GM23338 (cell line): Measurements from ENCODE around the gene DOCK2. TPM values are rescaled to one million over a fixed set of nuclear protein-coding genes. Genes with fewer than 3 reads are reported as not detected.
A peak's percentile ranks its signal among the peaks of the same experiment; 100 is the strongest.

Source experiments
- ATAC-seq: fragments of 200-7000 bp; cut with Tn5 transposase; 3 replicates; pipeline ENCODE4 v1.9.1; 2020
- DNase-seq: peaks from one replicate; pipeline ENCODE4 v3.0.0-alpha.2; 2015; ENCODE audit warnings: low spot score
- H2AFZ ChIP-seq: fragments of 200-600 bp; sonication (generic); 2 replicates; pipeline ENCODE4 v1.8.0; 2016; ENCODE audit warnings: antibody characterized with exemption, mild to moderate bottlenecking, moderate library complexity
- H3F3A ChIP-seq: fragments of 200-600 bp; sonication (generic); replicated peaks from 2 replicates; pipeline ENCODE4 v1.8.0; 2017; ENCODE audit warnings: antibody characterized with exemption, mixed run types, low read depth
- H3K27ac ChIP-seq: fragments of 200-600 bp; sonication (generic); 2 replicates; pipeline ENCODE4 v1.6.1; 2016; ENCODE audit warnings: low read depth
- H3K27me3 ChIP-seq: fragments of 200-600 bp; sonication (generic); 2 replicates; pipeline ENCODE4 v1.8.0; 2016; ENCODE audit warnings: mild to moderate bottlenecking, mixed run types, moderate library complexity; ENCODE audit not compliant: insufficient read depth
- H3K36me3 ChIP-seq: fragments of 200-600 bp; sonication (generic); 2 replicates; pipeline ENCODE4 v1.8.0; 2016; ENCODE audit warnings: mild to moderate bottlenecking; ENCODE audit not compliant: insufficient read depth
- H3K4me1 ChIP-seq: fragments of 200-600 bp; sonication (generic); 2 replicates; pipeline ENCODE4 v1.8.0; 2016; ENCODE audit warnings: mild to moderate bottlenecking, moderate library complexity; ENCODE audit not compliant: insufficient read depth
- H3K4me2 ChIP-seq: fragments of 200-600 bp; sonication (generic); 2 replicates; pipeline ENCODE4 v1.7.1; 2017; ENCODE audit warnings: mixed run types
- H3K4me3 ChIP-seq: fragments of 200-600 bp; sonication (generic); 2 replicates; pipeline ENCODE4 v1.6.1; 2016; ENCODE audit warnings: mixed run types
- H3K79me2 ChIP-seq: fragments of 200-600 bp; sonication (generic); replicated peaks from 2 replicates; pipeline ENCODE4 v1.8.0; 2017; ENCODE audit warnings: mild to moderate bottlenecking; ENCODE audit not compliant: insufficient read depth
- H3K9me2 ChIP-seq: fragments of 200-600 bp; sonication (generic); 2 replicates; pipeline ENCODE4 v1.8.0; 2017; ENCODE audit not compliant: insufficient read depth
- H4K20me1 ChIP-seq: fragments of 200-600 bp; sonication (generic); replicated peaks from 2 replicates; pipeline ENCODE4 v1.8.0; 2017; ENCODE audit warnings: mild to moderate bottlenecking; ENCODE audit not compliant: insufficient read depth
- H3K27ac Mint-ChIP-seq: 2 replicates; pipeline ENCODE4 v1.8.0; 2020; ENCODE audit warnings: inconsistent platforms, mild to moderate bottlenecking, moderate library complexity, mixed read lengths
- H3K27me3 Mint-ChIP-seq: 3 replicates; pipeline ENCODE4 v1.8.0; 2022; ENCODE audit warnings: low read depth, mild to moderate bottlenecking, moderate library complexity, mixed read lengths, inconsistent platforms; ENCODE audit not compliant: insufficient read depth, poor library complexity
- H3K36me3 Mint-ChIP-seq: 3 replicates; pipeline ENCODE4 v1.8.0; 2021; ENCODE audit warnings: low read depth, mild to moderate bottlenecking, inconsistent platforms, moderate library complexity, mixed read lengths
- H3K4me1 Mint-ChIP-seq: 3 replicates; pipeline ENCODE4 v1.8.0; 2020; ENCODE audit warnings: mild to moderate bottlenecking, inconsistent platforms, mixed read lengths
- H3K4me3 Mint-ChIP-seq: 3 replicates; pipeline ENCODE4 v1.8.0; 2021; ENCODE audit warnings: moderate library complexity, mild to moderate bottlenecking, inconsistent platforms, mixed read lengths
- H3K9me3 Mint-ChIP-seq: 3 replicates; pipeline ENCODE4 v1.8.0; 2020; ENCODE audit warnings: moderate library complexity, mild to moderate bottlenecking, inconsistent platforms, mixed read lengths
- CREB1 ChIP-seq: fragments of 250-450 bp; sonication (Bioruptor Pico); IDR thresholded peaks from 2 replicates; pipeline ENCODE4 v1.5.0; 2020; ENCODE audit warnings: low read depth, mild to moderate bottlenecking, moderate library complexity
- CTCF ChIP-seq, 2 experiments: fragments of 200-600 bp in 1 of 2; sonication (generic) in 1 of 2; conservative IDR thresholded peaks; 2 replicates each; pipeline versions ENCODE4 v1.5.1 to v1.6.1; 2016 to 2017; ENCODE audit warnings: antibody characterized with exemption in 2 of 2, low read depth in 2 of 2, mild to moderate bottlenecking in 2 of 2, moderate library complexity in 1 of 2
- EZH2 ChIP-seq: fragments of 200-600 bp; sonication (generic); IDR thresholded peaks from one replicate; pipeline ENCODE4 v1.8.0; 2017; ENCODE audit warnings: antibody characterized with exemption, mild to moderate bottlenecking, low read depth; ENCODE audit not compliant: unreplicated experiment
- EZH2phosphoT487 ChIP-seq: fragments of 200-600 bp; sonication (generic); IDR thresholded peaks from one replicate; pipeline ENCODE4 v1.8.1; 2018; ENCODE audit warnings: antibody characterized with exemption; ENCODE audit not compliant: unreplicated experiment
- JUNB ChIP-seq: IDR thresholded peaks from one replicate; pipeline ENCODE4 v1.6.1; 2016; ENCODE audit warnings: antibody characterized with exemption; ENCODE audit not compliant: unreplicated experiment
- NANOG ChIP-seq: IDR thresholded peaks from 2 replicates; pipeline ENCODE4 v1.6.1; 2016; ENCODE audit warnings: antibody characterized with exemption, borderline replicate concordance
- POLR2AphosphoS5 ChIP-seq: IDR thresholded peaks from 2 replicates; pipeline ENCODE4 v1.6.1; 2016; ENCODE audit warnings: antibody characterized with exemption, low read depth
- STAT1 ChIP-seq: IDR thresholded peaks from one replicate; pipeline ENCODE4 v1.6.1; 2016; ENCODE audit warnings: antibody characterized with exemption; ENCODE audit not compliant: unreplicated experiment
- ZNF114 ChIP-seq: fragments of 250-450 bp; sonication (Bioruptor Pico); IDR thresholded peaks from 2 replicates; pipeline ENCODE4 v1.5.0; 2020; ENCODE audit warnings: mild to moderate bottlenecking, moderate library complexity
- ZNF331 ChIP-seq: fragments of 250-450 bp; sonication (Bioruptor Pico); IDR thresholded peaks from 2 replicates; pipeline ENCODE4 v1.5.0; 2020; ENCODE audit warnings: low read depth, mild to moderate bottlenecking, moderate library complexity
- polyA plus RNA-seq: library from polyadenylated mRNA; unstranded; fragments of >200 nt; fragmentation: Nextera tagmentation; extraction: Ambion mirVana; gene quantifications from 2 replicates; pipeline ENCODE4 v1.2.1, GENCODE V29; 2016
- total RNA-seq: library from RNA; depleted of rRNA; stranded (reverse); fragments of >200 nt; shearing (Covaris generic); gene quantifications from 2 replicates; pipeline ENCODE4 v1.2.3, GENCODE V29; 2014
- TF ChIP-seq, protein P1 (sequence below): IDR thresholded peaks from one replicate; pipeline ENCODE4 v1.6.1; 2018; ENCODE audit warnings: antibody characterized with exemption; ENCODE audit not compliant: unreplicated experiment
- TF ChIP-seq, protein P2 (sequence below): IDR thresholded peaks from 2 replicates; pipeline ENCODE4 v1.6.1; 2016; ENCODE audit warnings: antibody characterized with exemption
- TF ChIP-seq, protein P3 (sequence below): fragments of 250-450 bp; sonication (Bioruptor Pico); IDR thresholded peaks from 2 replicates; pipeline ENCODE4 v1.5.0; 2020; ENCODE audit warnings: mild to moderate bottlenecking, moderate library complexity

The DOCK2 gene
- total and polyA plus RNA-seq, 2 experiments from 2014 or later, result 3.7 to 9.4 TPM

DNA sequence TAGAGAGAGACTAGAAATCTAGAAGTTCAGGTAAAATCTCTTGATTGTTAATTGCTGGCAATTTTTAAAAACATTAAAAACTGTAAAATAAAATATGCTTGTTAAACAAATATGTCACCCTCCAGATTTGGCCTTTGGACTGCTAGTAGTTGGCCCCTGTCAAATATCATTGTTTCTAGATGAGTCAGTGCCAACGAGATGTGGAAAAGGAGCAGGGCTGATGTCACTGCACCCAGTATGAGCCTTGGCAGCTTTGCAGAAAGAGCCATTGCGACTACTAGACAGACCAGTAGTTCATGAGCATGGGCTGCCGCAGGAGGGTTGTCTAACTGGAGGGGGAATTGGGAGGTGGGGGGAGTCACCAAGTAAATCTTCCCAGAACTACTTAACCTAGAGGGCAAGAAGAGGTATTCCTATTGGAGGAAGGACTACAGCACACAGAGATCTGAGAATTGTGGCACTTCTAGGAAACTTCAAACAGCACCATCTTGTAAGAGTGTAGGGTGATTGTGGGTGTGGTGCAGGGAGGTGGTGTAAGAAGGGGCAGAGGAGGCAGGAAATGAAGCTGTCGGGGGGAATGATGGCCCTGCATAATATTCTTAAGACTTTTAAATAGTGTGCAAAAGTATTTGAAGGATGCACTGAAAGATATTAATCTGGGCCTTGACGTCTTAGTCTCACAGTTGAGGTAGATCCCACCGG lies 7.1 kb upstream of the DOCK2 start:
- no peaks in the 10 kb centered on the region for H3K79me2 ChIP-seq
- H2AFZ ChIP-seq, result 0 out of 2 replicates have a peak overlapping the region, but pooled peaks have one; percentile 18
- Mint-ChIP-seq H3K4me1 (no peaks in the 10 kb centered on the region; the same call in 2 of the 3 replicates), H3K9me3 (peaks cover 4% of the 10 kb centered on the region; the same call in 2 of the 3 replicates), H3K27me3 (peaks cover 1% of the 10 kb centered on the region), H3K4me3 (no peak overlapping the region), H3K27ac (no peak overlapping the region), H3K36me3 (no peaks in the 10 kb centered on the region)
- ATAC-seq (no peak), DNase-seq (no peak)
- no peaks in the 10 kb centered on the region for H3K4me1 ChIP-seq
- TF ChIP-seq, protein P1, sequence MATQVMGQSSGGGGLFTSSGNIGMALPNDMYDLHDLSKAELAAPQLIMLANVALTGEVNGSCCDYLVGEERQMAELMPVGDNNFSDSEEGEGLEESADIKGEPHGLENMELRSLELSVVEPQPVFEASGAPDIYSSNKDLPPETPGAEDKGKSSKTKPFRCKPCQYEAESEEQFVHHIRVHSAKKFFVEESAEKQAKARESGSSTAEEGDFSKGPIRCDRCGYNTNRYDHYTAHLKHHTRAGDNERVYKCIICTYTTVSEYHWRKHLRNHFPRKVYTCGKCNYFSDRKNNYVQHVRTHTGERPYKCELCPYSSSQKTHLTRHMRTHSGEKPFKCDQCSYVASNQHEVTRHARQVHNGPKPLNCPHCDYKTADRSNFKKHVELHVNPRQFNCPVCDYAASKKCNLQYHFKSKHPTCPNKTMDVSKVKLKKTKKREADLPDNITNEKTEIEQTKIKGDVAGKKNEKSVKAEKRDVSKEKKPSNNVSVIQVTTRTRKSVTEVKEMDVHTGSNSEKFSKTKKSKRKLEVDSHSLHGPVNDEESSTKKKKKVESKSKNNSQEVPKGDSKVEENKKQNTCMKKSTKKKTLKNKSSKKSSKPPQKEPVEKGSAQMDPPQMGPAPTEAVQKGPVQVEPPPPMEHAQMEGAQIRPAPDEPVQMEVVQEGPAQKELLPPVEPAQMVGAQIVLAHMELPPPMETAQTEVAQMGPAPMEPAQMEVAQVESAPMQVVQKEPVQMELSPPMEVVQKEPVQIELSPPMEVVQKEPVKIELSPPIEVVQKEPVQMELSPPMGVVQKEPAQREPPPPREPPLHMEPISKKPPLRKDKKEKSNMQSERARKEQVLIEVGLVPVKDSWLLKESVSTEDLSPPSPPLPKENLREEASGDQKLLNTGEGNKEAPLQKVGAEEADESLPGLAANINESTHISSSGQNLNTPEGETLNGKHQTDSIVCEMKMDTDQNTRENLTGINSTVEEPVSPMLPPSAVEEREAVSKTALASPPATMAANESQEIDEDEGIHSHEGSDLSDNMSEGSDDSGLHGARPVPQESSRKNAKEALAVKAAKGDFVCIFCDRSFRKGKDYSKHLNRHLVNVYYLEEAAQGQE, result no peak
- TF ChIP-seq POLR2AphosphoS5 (no peak), STAT1 (no peak), EZH2phosphoT487 (no peak), JUNB (no peak), ZNF114 (CRISPR knock-in tag) (no peak), CREB1 (CRISPR knock-in tag) (no peak), NANOG (no peak), ZNF331 (CRISPR knock-in tag) (no peak), CTCF (conservative IDR thresholded peaks at IDR 0.05; ENCODE audit: low read depth in 2 of 2) (no peak), EZH2 (no peak)
- TF ChIP-seq, protein P2, sequence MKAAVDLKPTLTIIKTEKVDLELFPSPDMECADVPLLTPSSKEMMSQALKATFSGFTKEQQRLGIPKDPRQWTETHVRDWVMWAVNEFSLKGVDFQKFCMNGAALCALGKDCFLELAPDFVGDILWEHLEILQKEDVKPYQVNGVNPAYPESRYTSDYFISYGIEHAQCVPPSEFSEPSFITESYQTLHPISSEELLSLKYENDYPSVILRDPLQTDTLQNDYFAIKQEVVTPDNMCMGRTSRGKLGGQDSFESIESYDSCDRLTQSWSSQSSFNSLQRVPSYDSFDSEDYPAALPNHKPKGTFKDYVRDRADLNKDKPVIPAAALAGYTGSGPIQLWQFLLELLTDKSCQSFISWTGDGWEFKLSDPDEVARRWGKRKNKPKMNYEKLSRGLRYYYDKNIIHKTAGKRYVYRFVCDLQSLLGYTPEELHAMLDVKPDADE, result no peak
- TF ChIP-seq, protein P3, sequence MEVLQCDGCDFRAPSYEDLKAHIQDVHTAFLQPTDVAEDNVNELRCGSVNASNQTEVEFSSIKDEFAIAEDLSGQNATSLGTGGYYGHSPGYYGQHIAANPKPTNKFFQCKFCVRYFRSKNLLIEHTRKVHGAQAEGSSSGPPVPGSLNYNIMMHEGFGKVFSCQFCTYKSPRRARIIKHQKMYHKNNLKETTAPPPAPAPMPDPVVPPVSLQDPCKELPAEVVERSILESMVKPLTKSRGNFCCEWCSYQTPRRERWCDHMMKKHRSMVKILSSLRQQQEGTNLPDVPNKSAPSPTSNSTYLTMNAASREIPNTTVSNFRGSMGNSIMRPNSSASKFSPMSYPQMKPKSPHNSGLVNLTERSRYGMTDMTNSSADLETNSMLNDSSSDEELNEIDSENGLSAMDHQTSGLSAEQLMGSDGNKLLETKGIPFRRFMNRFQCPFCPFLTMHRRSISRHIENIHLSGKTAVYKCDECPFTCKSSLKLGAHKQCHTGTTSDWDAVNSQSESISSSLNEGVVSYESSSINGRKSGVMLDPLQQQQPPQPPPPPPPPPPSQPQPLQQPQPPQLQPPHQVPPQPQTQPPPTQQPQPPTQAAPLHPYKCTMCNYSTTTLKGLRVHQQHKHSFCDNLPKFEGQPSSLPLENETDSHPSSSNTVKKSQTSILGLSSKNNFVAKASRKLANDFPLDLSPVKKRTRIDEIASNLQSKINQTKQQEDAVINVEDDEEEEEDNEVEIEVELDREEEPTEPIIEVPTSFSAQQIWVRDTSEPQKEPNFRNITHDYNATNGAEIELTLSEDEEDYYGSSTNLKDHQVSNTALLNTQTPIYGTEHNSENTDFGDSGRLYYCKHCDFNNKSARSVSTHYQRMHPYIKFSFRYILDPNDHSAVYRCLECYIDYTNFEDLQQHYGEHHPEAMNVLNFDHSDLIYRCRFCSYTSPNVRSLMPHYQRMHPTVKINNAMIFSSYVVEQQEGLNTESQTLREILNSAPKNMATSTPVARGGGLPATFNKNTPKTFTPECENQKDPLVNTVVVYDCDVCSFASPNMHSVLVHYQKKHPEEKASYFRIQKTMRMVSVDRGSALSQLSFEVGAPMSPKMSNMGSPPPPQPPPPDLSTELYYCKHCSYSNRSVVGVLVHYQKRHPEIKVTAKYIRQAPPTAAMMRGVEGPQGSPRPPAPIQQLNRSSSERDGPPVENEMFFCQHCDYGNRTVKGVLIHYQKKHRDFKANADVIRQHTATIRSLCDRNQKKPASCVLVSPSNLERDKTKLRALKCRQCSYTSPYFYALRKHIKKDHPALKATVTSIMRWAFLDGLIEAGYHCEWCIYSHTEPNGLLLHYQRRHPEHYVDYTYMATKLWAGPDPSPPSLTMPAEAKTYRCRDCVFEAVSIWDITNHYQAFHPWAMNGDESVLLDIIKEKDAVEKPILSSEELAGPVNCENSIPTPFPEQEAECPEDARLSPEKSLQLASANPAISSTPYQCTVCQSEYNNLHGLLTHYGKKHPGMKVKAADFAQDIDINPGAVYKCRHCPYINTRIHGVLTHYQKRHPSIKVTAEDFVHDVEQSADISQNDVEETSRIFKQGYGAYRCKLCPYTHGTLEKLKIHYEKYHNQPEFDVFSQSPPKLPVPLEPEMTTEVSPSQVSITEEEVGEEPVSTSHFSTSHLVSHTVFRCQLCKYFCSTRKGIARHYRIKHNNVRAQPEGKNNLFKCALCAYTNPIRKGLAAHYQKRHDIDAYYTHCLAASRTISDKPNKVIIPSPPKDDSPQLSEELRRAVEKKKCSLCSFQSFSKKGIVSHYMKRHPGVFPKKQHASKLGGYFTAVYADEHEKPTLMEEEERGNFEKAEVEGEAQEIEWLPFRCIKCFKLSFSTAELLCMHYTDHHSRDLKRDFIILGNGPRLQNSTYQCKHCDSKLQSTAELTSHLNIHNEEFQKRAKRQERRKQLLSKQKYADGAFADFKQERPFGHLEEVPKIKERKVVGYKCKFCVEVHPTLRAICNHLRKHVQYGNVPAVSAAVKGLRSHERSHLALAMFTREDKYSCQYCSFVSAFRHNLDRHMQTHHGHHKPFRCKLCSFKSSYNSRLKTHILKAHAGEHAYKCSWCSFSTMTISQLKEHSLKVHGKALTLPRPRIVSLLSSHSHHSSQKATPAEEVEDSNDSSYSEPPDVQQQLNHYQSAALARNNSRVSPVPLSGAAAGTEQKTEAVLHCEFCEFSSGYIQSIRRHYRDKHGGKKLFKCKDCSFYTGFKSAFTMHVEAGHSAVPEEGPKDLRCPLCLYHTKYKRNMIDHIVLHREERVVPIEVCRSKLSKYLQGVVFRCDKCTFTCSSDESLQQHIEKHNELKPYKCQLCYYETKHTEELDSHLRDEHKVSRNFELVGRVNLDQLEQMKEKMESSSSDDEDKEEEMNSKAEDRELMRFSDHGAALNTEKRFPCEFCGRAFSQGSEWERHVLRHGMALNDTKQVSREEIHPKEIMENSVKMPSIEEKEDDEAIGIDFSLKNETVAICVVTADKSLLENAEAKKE, result no peak
- H3K4me2 ChIP-seq, result no peak overlapping the region
- H3K9me2 ChIP-seq, result no peaks in the 10 kb centered on the region
- no peaks in the 10 kb centered on the region for H3K27me3 ChIP-seq
- H3K36me3 ChIP-seq, result no peaks in the 10 kb centered on the region
- no peaks in the 10 kb centered on the region for H4K20me1 ChIP-seq
- no peaks in the 10 kb centered on the region for H3F3A ChIP-seq
- no peak overlapping the region for H3K27ac ChIP-seq
- no peak overlapping the region for H3K4me3 ChIP-seq
